GM21526 (cell line): ENCODE data around the gene MAP3K6.

Experiments
- ATAC-seq: cut with Tn5 transposase; IDR thresholded peaks from one replicate; pipeline ENCODE4 v1.9.1; 2021; ENCODE audit warnings: moderate library complexity; ENCODE audit not compliant: unreplicated experiment, low FRiP score

MAP3K6 gene

GRCh38 chr1:27357281-27358037 is 9.3 kb downstream of the MAP3K6 start:
- ATAC-seq: no peak

- no peak for ATAC-seq
Measured at GRCh38 chr1:27356619-27357280, 10.0 kb downstream of the MAP3K6 start.

DNA sequence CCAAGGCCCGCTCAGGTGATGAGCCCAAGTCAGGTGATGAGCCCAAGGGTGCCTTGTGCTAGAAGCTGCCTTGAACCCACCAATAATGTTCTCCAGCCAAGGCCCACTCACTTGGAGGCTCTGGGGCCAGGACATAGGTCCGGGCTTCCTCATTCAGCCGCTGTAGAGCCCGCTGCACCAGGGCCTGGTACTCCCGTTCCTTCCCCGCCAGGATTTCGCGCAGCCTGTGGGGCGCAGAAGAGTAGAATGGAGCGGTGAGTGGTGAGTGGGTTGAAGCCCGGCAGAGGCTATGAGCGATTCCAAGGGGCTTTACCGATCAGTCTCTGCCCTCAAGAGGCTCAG is 10.5 kb downstream of the MAP3K6 start:
- no peak for ATAC-seq

GRCh38 chr1:27355683-27356082 is 11.1 kb downstream of the MAP3K6 start:
- ATAC-seq: no peak

- no peak for ATAC-seq
Measured at GRCh38 chr1:27353629-27354028, 13.1 kb downstream of the MAP3K6 start.

DNA sequence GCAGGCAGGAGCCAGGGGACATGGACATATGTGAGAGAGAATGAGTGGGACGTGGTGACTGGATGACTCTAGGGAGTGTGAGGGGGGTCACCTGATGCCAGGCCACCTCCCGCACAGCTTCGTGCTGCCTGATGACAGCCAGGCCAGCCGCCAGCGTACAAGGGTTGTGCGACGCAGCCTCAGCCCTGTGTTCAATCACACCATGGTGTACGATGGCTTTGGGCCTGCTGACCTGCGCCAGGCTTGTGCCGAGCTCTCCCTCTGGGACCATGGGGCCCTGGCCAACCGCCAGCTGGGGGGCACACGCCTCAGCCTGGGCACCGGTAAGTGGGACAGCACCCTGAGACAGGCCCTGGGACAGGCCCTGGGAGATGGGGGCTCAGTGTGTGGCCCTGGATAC is 13.6 kb downstream of the MAP3K6 start:
- no peak for ATAC-seq

DNA sequence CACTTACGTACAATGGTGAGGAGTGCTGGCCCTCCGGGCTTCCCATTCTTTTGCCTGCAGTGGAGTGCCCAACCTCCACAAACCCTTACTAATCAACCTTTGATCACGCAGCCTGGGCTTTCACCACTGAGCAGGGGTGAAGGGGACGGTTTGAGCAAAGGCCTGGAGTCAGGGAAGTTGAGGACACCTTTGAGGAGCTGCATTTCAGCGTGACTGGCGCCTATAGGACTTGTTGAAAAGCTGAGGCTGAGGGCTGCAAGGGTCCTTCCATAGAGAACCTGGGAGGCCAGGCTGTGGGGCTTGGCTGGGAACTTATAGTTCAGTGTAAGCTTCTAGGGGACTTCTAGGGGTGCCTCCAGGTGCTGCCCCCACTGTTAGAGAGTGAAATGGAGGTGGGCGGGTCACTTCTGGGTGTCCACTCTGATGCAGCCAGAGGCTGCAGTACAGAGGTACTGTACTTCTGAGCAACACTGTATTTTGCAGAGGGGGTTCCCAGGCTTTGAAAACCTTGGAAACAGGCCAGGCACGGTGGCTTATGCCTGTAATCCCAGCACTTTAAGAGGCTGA is 15.1 kb downstream of the MAP3K6 start:
- no peak for ATAC-seq

DNA sequence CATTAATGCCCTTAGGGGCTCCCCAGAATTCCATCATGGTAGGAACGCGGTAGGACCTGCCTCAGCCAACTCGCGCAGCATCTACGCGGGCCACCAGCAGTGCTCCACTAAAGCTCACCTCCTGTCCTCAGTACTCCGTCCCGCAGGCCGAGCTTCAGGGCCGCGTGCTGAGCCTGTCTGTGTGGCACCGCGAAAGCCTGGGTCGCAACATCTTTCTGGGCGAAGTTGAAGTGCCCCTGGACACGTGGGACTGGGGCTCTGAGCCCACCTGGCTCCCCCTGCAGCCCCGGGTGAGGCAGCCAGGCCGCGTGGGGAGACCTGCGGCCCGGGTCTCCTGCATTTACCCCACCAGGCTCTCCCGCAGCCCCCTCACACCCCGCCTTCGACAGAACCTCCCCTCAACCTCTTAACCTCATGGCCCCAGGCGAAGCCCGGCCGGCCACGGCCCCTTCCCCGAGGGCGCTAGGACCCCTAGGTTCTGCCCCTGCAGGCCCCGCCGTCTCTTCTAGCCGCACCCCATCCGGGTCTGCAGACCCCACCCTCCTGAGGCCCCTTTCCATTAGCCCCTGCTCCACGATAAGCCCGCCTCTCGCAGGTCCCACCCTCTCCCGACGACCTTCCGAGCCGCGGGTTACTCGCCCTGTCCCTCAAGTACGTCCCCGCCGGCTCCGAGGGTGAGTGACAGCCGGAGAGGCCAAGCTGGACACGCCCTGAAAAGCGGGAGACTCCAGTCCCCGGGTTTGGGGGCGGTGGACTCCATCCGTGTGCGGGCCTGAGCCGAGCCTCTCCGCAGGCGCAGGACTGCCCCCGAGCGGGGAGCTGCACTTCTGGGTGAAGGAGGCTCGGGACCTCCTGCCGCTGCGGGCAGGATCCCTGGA is 15.9 kb downstream of the MAP3K6 start:
- no peak for ATAC-seq

DNA sequence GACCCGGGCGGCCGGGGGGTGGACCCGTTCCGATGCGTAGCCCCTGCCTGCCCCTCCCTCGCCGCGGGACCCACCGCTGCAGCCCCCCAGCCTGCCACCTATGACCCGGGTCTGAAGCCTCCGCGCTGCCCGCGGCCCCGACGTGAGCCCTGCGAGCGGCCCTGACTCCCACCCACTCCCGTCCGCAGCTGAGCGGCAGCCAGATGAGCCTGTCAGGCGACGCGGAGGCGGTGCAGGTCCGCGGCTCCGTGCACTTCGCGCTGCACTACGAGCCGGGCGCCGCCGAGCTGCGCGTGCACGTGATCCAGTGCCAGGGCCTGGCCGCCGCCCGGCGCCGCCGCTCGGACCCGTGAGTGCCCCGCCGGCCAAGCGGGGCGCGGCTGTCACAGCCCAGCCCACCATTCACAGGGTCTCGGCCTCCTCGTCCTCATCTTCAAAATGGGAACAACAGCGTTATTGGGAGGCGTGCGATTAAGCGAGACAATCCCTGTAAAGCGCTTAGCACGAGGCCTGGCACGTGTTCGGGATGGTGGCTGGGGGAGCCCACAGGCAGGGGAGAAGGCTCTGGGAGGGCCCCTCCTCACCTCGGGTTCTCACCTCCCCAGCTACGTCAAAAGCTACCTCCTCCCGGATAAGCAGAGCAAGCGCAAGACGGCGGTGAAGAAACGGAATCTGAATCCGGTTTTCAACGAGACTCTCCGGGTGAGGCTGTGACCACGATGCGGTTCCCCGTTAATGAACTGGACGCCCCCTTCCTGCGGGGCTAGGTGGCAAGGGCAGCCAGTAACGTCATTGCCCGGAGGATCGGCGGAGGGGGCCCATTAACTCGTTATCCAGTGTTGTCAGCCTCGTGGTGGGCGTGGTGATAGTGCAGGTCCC is 16.7 kb downstream of the MAP3K6 start:
- no peak for ATAC-seq

DNA sequence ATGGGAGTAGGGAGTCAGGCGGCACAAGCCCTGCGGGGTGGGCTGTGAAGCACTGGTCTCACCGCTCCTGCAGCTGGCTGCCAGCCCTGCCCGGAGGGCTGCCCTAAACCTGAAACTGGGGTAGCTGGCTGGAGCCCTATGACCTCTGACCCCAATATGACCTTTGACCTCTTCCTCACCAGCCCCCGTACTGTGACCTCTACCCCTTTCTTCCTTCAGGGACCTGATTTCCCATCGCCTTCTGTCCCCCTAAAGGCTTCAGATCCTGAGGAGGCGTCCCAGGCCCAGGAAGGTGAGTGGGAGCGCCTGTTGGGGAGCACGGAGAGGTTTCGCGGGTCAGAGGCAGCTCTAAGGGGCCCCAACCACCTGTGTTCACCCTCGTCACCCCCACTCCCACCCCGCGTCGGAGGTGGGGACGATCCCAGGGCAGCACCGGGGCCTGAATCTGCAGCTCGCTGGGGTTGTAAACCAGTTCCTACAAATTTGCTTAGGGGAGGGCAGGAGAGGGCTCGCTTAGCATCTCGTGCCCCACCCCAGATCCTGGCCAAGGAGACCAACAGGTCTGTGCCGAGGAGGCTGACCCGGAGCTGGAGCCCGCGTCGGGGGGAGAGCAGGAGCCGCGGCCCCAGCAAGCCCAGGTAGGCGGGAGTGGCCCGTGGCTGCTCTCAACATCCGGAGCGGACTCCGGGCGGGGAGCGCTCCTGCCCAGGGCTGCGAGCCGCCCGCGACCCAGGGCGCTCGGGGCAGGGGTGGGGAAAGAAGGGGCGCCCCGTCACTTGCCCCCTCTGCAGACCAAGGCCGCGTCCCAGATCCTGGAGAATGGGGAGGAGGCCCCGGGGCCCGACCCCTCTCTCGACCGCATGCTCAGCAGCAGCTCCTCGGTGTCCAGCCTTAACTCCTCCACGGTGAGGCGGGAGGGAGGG is 17.6 kb downstream of the MAP3K6 start:
- ATAC-seq: no peak

DNA sequence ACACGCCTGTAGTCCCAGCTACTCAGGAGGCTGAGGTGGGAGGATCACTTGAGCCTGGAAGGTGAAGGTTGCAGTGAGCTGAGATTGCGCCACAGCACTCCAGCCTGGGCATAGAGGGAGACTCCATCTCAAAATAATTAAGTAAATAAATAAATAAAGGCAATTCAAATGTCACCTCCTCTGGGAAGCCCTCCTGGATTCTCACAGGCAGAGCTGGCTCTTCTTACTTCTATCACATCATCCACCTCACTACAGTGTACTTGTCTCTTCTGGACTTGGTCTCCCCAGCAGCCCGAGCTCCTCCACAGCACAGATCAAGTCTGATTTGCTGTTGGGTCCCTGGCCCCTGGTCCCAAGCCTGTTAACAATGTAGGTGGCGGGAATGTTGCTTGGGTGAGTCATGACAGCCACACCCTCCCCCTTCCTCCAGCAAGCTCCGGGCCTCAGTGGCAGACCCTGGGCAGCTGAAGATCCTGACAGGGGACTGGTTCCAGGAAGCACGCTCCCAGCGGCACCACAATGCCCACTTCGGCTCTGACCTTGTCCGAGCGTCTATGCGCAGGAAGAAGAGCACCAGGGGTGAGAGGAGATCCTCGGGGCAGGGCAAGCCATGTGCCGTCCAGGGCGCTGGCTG is 19.7 kb downstream of the MAP3K6 start:
- ATAC-seq: no peak

DNA sequence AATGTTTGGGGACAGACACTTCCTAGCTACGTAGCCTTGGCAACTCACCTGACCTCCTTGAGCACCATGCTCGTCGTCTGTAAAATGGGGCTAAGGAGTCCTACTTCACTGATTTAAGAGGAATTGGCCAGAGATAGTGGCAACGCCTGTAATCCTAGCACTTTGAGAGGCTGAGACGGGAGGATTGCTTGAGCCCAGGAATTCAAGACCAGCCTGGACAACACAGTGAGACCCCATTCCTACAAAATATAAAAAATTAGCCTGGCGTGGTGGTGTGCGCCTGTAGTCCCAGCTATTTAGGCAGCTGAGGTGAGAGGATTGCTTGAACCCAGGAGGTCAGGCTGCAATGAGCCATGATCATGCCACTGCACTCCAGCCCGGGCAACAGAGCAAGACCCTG is 20.4 kb downstream of the MAP3K6 start:
- ATAC-seq: no peak

- ATAC-seq: no peak
Measured at GRCh38 chr1:27345272-27345671, 21.5 kb downstream of the MAP3K6 start.

DNA sequence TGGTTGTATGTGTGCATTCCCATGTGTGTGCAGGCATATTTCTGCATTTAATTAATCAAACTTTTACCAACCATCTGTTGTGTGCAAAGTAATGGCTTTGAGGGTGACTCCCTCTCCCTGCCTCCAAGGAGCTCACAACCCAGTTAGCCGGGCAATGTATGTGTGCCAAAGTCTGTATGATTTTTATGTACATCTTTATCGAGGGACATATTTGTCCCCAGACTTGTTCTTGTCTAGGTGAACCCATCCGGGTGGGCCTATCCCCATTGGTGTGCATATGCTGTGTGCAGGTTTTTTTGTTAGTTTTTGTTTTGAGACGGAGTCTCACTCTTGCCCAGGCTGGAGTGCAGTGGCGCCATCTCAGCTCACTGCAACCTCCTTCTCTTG is 23.1 kb downstream of the MAP3K6 start:
- no peak for ATAC-seq

GRCh38 chr1:27342778-27343638 is 23.8 kb downstream of the MAP3K6 start:
- no peak for ATAC-seq

DNA sequence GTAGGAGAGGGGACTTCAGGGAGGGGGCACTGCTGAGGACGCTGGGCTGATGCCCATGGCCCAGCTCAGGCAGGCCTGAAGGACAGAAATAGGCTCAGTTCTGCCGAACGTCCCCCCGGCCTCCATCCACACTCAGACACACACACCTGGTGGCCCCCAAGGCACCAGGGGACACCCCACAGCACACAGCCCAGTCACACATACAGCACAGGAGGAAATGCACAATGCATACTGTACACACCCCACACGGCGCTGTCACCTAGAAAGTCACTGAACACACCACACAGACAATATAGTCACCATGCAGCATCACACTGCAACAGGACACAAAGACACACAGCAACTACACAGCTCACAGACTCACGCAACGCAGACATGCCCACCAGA is 24.4 kb downstream of the MAP3K6 start:
- ATAC-seq: no peak

GRCh38 chr1:27341525-27342252 is 25.1 kb downstream of the MAP3K6 start, which contains the start of gene SYTL1:
TSS of gene SYTL1 (plus strand) at chr1:27342022. CDS start at chr1:27345335, 3,313 bp downstream.
- ATAC-seq: no peak
